DOHH2 (cell line): ENCODE data around the gene FGF23.

ENCODE experiments used
- H3F3A ChIP-seq: fragments of 200-600 bp; sonication (generic), shearing (Covaris generic); 2 replicates; pipeline ENCODE4 v1.6.0; 2016; ENCODE audit warnings: antibody characterized with exemption, mild to moderate bottlenecking; ENCODE audit not compliant: control insufficient read depth, insufficient read depth
- H3K27ac ChIP-seq: fragments of 200-600 bp; sonication (generic); 2 replicates; pipeline ENCODE4 v1.5.1; 2014; ENCODE audit warnings: low read depth, mild to moderate bottlenecking, low read length, moderate library complexity
- H3K27me3 ChIP-seq: fragments of 200-600 bp; sonication (generic); 2 replicates; pipeline ENCODE4 v1.6.1; 2014; ENCODE audit warnings: mild to moderate bottlenecking, low read length, mixed read lengths; ENCODE audit not compliant: control insufficient read depth
- H3K36me3 ChIP-seq: fragments of 200-600 bp; sonication (generic); 2 replicates; pipeline ENCODE4 v1.6.1; 2014; ENCODE audit warnings: mild to moderate bottlenecking, low read length, moderate library complexity, mixed read lengths; ENCODE audit not compliant: control insufficient read depth
- H3K4me1 ChIP-seq: fragments of 200-600 bp; sonication (generic); 2 replicates; pipeline ENCODE4 v1.6.1; 2014; ENCODE audit warnings: mild to moderate bottlenecking, low read length, mixed read lengths; ENCODE audit not compliant: control insufficient read depth
- H3K4me2 ChIP-seq: fragments of 200-600 bp; sonication (generic); 2 replicates; pipeline ENCODE4 v1.6.0; 2014; ENCODE audit warnings: mild to moderate bottlenecking, low read length, moderate library complexity
- H3K4me3 ChIP-seq: fragments of 200-600 bp; sonication (generic); 2 replicates; pipeline ENCODE4 v1.5.1; 2014; ENCODE audit warnings: mild to moderate bottlenecking, low read length, mixed read lengths
- H3K79me2 ChIP-seq: fragments of 200-600 bp; sonication (generic); 2 replicates; pipeline ENCODE4 v1.6.1; 2014; ENCODE audit warnings: mild to moderate bottlenecking, low read length, mixed read lengths; ENCODE audit not compliant: control insufficient read depth
- H3K9me2 ChIP-seq: fragments of 200-600 bp; sonication (generic); replicated peaks from 2 replicates; pipeline ENCODE4 v1.6.1; 2014; ENCODE audit warnings: mild to moderate bottlenecking, low read length, mixed read lengths; ENCODE audit not compliant: control insufficient read depth
- H3K9me3 ChIP-seq: fragments of 200-600 bp; sonication (generic); 2 replicates; pipeline ENCODE4 v1.6.1; 2014; ENCODE audit warnings: antibody characterized with exemption, low read length, mixed read lengths; ENCODE audit not compliant: control insufficient read depth, insufficient read depth
- H4K20me1 ChIP-seq: fragments of 200-600 bp; sonication (generic); 2 replicates; pipeline ENCODE4 v1.6.0; 2014; ENCODE audit warnings: low read depth, mild to moderate bottlenecking, antibody characterized with exemption, low read length, moderate library complexity; ENCODE audit not compliant: control insufficient read depth, insufficient read depth
- EZH2phosphoT487 ChIP-seq: fragments of 200-600 bp; sonication (generic); IDR thresholded peaks from 2 replicates; pipeline ENCODE4 v1.6.1; 2017; ENCODE audit warnings: borderline replicate concordance, mild to moderate bottlenecking, antibody characterized with exemption, low read length, moderate library complexity, mixed read lengths
- TF ChIP-seq, protein P1 (sequence below): fragments of 200-600 bp; sonication (generic); IDR thresholded peaks from one replicate; pipeline ENCODE4 v1.5.1; 2014; ENCODE audit warnings: antibody characterized with exemption, mild to moderate bottlenecking, low read depth, low read length; ENCODE audit not compliant: poor library complexity, severe bottlenecking

Gene FGF23

DNA sequence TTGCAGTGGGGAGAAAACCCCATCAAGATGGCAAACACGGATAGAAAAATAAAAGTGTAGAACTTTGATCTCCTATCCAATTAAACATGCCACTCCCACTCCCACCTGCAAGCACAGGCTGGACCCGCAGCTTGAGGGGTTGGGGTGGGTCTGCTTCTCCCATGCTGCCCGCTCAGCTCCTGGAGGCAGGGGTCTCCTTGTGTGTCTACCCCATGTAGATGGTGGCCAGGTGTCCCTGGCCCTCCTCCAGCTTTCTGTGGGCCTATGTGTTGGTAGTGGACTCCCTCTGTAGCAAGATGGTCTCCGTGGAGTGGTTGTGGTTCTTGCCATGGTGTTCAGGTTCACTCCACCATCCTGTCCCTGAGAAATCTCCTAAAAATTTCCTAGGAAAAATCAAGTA lies 23.5 kb upstream of the FGF23 start:
- no peaks in the 10 kb centered on the region for H4K20me1 ChIP-seq
- no peaks in the 10 kb centered on the region for H3K4me1 ChIP-seq
- no peaks in the 10 kb centered on the region for H3K79me2 ChIP-seq
- no peaks in the 10 kb centered on the region for H3K9me3 ChIP-seq
- no peak overlapping the region for H3K4me2 ChIP-seq
- H3K9me2 ChIP-seq: no peaks in the 10 kb centered on the region
- H3K36me3 ChIP-seq: no peaks in the 10 kb centered on the region
- H3F3A ChIP-seq: no peaks in the 10 kb centered on the region
- H3K27me3 ChIP-seq: peaks cover 12% of the 10 kb centered on the region
- H3K27ac ChIP-seq: no peak overlapping the region
- H3K4me3 ChIP-seq: no peak overlapping the region
- no peak for TF ChIP-seq EZH2phosphoT487
- TF ChIP-seq, protein P1, sequence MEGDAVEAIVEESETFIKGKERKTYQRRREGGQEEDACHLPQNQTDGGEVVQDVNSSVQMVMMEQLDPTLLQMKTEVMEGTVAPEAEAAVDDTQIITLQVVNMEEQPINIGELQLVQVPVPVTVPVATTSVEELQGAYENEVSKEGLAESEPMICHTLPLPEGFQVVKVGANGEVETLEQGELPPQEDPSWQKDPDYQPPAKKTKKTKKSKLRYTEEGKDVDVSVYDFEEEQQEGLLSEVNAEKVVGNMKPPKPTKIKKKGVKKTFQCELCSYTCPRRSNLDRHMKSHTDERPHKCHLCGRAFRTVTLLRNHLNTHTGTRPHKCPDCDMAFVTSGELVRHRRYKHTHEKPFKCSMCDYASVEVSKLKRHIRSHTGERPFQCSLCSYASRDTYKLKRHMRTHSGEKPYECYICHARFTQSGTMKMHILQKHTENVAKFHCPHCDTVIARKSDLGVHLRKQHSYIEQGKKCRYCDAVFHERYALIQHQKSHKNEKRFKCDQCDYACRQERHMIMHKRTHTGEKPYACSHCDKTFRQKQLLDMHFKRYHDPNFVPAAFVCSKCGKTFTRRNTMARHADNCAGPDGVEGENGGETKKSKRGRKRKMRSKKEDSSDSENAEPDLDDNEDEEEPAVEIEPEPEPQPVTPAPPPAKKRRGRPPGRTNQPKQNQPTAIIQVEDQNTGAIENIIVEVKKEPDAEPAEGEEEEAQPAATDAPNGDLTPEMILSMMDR: no peak

DNA sequence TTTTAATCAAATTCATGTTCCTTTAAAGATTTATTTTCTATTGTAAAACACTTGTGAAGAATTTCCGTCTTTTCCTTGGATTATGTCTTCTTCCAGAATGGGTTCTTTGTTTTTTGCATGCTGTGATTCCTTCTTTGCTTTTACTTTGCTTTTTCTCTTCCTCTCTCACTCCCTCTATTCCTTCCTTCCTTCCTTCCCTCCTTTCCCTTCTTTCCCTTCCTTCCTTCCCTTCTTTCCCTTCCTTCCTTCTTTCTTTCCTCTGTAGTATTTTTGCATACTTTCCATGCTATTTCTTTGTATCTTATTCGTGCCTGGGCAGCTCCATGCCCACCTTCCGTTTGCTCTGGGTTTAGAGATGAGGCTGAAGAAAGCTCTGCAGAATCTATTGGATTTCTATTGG lies 21.6 kb upstream of the FGF23 start:
- no peak overlapping the region for H3K4me3 ChIP-seq
- peaks cover 16% of the 10 kb centered on the region for H3K27me3 ChIP-seq
- no peaks in the 10 kb centered on the region for H3K36me3 ChIP-seq
- H3K79me2 ChIP-seq: no peaks in the 10 kb centered on the region
- H3F3A ChIP-seq: no peaks in the 10 kb centered on the region
- no peaks in the 10 kb centered on the region for H4K20me1 ChIP-seq
- H3K4me2 ChIP-seq: no peak overlapping the region
- H3K4me1 ChIP-seq: no peaks in the 10 kb centered on the region
- no peaks in the 10 kb centered on the region for H3K9me2 ChIP-seq
- H3K9me3 ChIP-seq: no peaks in the 10 kb centered on the region
- H3K27ac ChIP-seq: no peak overlapping the region
- no peak for TF ChIP-seq EZH2phosphoT487
- TF ChIP-seq, protein P1: no peak

DNA sequence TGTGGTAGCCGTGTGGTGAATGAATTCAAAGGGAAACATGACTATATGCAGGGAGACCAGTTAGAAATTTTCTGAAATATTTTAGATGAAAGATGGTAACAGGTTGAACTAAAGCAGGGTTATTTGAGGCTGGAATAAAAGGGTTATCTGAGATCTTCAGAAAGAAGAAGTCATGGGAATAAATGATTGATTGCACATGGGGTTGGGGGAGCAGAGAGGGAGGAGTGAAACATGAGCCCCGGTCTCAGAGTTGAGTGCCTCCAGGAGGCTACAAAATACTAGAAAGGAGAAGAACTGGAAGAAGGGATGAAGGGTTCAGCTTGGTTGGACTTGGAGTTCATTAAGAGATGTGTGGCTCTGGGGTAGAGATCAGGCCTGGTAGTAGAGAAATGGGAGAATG lies 16.3 kb upstream of the FGF23 start:
- H3K9me2 ChIP-seq: no peaks in the 10 kb centered on the region
- no peaks in the 10 kb centered on the region for H3K9me3 ChIP-seq
- H3K79me2 ChIP-seq: no peaks in the 10 kb centered on the region
- H3K4me1 ChIP-seq: no peaks in the 10 kb centered on the region
- no peak overlapping the region for H3K4me2 ChIP-seq
- TF ChIP-seq, protein P1: no peak
- no peak for TF ChIP-seq EZH2phosphoT487
- H3K27me3 ChIP-seq: peaks cover 17% of the 10 kb centered on the region; the same call in 1 of the 2 replicates
- H3F3A ChIP-seq: no peaks in the 10 kb centered on the region
- no peak overlapping the region for H3K27ac ChIP-seq
- no peaks in the 10 kb centered on the region for H4K20me1 ChIP-seq
- no peak overlapping the region for H3K4me3 ChIP-seq
- no peaks in the 10 kb centered on the region for H3K36me3 ChIP-seq

DNA sequence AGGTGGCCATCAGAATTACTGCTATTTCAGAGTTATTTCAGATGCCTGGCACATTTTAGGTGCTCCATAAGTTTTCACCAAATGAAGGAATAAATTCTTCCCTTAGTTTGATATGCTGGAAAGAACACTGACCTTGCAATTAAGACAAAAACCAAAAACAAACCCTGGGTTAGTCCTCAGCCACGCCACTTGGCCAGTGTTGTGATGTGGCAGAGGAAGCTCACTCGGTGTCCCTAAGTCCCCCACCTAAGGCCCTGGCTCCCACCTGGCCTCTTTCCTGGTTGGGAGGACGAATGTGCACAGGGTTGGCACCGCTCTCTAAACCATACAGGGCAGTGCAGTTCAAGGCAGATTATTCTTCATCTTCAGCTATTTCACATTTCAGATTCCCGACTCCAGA lies 13.7 kb upstream of the FGF23 start:
- no peaks in the 10 kb centered on the region for H3F3A ChIP-seq
- no peaks in the 10 kb centered on the region for H3K79me2 ChIP-seq
- H3K27ac ChIP-seq: no peak overlapping the region
- TF ChIP-seq, protein P1: no peak
- no peak for TF ChIP-seq EZH2phosphoT487
- no peaks in the 10 kb centered on the region for H3K9me2 ChIP-seq
- no peak overlapping the region for H3K4me3 ChIP-seq
- H3K4me1 ChIP-seq: no peaks in the 10 kb centered on the region
- H3K4me2 ChIP-seq: no peak overlapping the region
- H4K20me1 ChIP-seq: no peaks in the 10 kb centered on the region
- no peaks in the 10 kb centered on the region for H3K9me3 ChIP-seq
- no peaks in the 10 kb centered on the region for H3K36me3 ChIP-seq
- H3K27me3 ChIP-seq: peaks cover 17% of the 10 kb centered on the region; the same call in 1 of the 2 replicates
